Non-pigmented ciliary epithelial cell (primary cell): ENCODE data around the gene ZNF511.

Experiments
- DNase-seq: peaks from one replicate; pipeline ENCODE4 v3.0.0-alpha.2; 2010; ENCODE audit warnings: low read depth

The ZNF511 gene

DNA sequence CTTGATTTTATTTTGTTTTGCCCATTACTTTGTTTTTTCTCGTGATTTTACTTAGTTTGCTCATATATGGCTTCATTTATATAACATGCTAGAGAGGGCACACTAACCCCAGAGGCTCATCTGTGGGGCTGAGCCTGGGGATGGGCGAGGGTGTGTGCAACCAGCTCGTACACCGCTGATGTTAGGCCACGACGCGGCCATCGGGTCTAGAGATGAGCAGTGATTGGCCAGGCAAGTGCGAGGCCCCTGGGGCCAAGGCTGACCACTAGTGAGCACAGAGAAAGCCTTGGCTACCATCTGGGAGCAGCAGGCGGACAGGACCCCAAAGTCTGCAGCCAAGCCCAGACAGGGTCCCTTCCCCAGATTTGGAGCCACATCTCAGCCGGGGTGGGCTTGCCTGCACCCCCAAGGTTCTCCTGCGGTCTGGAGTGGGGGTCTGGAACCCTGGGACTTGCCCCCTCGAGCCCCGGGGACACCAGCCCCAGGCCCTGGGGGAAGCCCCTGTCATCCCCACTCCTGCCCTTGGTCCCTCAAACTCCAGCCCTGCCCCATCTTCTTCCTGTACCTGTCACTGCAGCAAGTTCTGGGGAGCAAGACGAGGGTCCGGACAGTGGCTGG is 45.4 kb downstream of the ZNF511 start:
- no peak for DNase-seq

DNA sequence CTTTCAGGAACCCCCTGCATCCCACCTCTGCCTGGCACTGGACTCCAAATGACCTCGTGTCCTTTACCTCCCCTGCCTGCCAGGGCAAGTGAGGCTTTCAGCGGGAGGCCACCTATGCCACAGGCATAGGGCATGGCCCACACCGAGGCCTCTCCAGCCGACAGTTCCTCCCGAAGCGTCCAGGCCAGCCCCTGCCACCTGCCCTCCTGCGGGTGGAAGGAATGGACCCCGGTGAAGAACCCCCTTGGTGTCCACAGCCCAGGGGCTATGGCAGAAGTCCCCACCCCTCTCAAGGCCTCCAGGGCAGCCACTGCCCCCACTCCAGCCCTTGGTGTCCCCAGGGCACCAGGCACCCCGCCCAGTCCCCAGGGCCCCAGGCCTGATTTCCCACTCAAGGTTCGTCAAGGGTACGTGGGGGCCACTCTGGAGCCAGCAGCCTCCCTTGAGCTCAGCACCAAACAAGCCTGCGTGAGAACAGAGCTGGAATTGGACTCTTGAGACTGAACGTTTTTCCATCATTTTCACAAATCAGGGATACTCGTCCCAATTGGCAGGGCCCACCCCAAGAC is 46.0 kb downstream of the ZNF511 start:
- DNase-seq: no peak

DNA sequence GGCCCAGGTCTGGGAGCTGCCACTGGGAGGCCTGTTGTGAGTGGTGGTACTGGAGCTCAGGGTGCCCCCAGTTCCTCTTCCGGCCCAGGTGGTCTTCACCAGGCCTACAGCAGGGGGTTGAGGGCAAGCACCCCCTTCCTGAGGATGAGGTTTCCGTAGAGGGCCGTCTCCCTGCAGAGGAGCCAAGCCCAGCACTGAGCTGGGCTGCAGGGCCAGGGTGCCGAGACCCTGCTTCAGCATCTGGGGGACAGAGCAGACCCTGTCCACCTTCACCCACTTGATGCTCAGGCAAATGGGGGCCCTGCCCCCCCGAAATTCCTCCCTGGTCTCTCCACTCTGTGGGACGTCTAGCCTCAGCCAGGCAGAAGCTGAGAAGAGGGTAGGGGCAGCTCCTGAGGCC is 46.6 kb downstream of the ZNF511 start:
- DNase-seq: no peak

DNA sequence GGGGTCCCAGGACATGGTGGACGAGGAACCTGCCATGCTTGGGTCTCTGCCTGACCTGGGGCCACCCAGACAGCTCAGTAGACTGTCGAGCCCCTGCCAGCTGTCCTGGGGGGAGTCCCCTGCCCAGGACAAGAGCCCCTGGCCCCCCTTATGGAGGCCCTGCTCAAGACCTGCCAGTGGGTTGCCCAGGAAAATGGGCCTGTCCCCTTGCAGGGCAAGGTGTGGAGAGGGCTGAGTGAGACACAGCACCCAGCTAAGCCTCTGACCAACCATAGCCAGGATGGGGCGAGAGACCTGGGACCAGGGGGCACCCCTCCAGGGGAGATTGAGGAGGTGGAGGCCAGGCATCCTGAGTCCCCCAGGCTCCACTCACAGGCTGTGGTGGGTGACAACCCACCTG is 47.3 kb downstream of the ZNF511 start:
- no peak for DNase-seq

DNA sequence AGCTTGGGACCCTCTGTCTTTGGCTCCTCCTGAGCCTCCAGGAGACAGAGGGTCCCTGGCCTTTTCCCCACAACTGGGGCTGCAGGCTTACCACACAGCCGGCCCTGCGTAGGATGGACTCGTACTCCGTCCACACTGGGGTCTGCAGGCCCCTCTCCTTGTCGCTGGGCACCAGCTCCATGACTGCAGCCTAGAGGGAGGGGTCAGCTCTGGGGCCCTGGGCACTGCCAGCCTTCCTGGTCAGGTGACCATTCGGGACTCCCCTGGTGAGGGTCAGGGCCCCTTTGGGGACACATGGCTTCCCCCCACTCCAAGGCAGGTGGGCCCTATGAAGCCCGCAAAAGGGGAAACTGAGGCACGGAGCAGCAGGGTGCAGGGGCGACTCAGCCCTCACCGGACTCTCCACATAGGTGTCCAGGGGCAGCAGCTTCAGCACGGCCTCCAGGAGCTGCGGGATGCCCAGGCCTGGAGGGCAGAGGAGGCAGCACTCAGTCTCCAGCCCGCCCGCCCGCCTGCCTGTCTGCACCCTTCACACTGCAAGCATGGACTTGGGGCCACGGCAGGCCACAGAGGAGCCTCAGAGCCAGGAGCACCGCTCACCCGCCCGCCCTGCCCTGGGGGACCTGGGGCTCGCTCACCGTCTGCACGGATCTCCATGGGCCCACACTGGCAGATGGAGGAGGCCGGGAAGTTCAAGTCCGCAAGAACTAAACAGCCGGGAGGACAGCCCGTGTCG is 48.0 kb downstream of the ZNF511 start:
- no peak for DNase-seq

DNA sequence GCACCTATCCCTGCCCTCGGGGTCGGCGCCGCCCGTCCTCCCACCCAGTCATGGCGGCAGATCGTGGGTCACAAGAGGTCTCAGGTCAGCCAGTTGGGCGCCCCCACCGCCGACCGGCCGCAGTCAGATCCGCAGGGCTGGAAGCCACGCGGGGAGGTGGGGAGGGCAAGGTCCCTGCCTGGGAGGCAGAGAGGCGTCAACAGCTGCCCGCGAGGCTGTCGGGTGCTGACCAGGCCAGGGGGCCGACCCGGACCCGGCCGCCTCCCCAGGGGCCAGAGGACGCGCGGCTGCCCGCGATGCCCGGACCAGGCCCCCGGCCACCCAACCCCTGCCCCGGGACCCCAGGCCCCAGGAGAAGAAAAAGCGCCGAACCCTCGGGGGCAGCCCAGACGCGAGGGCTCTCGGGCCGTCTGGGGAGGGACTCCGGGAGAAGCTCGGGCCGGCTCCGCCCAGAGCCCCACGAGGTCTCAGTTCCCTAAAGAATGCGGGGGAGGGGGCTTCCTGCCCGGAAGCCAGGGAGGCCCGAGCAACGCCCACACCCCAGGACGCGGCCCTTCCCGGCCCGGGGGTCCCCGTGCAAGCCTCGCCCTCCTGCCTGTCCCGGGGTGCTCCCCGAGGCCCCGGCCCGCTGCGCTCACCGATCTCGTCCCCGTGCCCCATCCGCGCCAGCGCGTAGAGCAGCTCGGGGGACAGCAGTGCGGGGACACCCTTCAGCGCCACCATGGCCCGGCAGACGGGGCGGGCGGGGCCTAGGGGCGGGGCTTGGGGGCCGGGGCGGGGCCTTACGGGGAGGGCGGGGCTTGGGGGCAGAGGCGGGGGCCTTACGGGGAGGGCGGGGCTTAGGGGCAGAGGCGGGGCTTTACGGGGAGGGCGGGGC is 48.8 kb downstream of the ZNF511 start, which contains the start of gene FUOM:
TSS of gene FUOM (minus strand) at position 735 of the 877 bp plus-strand sequence. CDS start at position 723, 12 bp downstream.
- DNase-seq: no peak

DNA sequence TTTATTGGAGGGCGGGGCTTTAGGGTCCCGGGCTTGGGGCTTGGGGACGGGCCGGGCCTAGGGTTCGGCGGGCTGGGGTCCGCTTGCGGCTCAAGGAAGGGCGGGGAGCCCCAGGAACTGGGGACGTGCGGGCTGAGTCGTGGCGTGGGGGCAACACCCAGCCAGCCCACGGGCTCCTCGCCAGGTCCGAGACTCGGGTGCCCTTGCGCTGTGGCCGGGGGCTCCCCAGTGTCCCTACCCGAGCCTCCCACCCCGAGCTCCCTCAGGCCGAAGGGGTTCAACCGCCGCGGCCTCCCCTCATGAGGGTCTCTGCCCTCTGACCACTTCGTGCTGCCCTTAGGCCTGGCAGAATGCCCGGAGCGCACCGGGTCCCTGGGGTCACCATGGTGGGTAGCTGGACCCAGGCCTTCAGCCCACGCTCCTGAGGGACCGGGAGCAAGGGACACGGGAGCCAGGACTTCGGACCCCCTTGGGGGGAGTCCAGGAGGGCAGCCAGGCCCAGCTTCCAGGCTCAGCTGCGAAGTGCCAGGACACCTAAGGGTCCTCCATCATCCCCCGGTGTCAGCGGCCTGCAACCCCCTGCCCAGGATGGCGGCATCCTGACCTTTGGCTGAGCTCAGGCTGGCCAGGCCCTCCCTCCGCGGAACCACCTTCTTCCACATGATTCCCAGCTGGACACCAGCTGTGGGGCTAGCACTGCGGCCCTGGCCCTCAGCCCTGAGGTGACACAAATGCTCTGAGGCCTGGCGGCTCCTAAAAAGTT is 49.6 kb downstream of the ZNF511 start:
- no peak for DNase-seq

DNA sequence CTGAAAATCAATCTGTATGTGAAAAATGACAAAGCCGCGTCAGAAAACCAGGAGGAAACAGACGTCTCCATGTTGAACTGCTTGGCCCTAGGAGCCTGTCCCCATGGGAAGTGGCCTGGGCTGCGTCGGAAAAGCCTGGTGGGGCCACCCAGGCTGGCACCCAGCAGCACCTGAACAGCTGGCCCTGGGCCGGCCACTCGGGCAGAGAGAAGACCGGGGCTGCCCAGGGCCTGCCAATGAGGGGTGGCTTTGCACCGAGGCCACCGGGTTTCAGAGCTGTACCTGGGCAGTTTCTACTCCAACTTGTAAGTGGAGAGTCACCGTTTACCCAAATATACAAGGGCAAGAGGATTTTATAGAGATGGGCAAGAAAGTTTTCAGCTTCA is 50.2 kb downstream of the ZNF511 start:
- no peak for DNase-seq

DNA sequence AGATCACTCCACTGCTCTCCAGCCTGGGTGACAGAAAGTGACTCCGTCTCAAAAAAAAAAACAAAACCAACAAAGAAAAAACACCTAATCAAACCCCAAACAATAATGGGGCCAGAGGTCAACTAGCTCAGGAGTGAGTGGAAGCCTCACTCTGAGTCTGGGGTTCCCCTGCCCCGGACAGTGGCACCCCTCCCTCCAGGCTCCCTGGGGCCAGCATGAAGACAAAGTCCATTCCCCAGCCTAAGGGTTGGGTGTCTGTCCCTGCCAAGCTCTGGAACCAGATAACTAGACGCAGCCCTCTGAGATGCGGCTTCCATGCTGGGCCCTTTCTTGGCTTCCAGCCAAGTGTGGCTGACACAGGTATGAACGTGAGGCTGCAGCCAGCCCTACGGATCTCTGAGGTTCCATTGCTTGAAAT is 50.8 kb downstream of the ZNF511 start:
- DNase-seq: no peak

DNA sequence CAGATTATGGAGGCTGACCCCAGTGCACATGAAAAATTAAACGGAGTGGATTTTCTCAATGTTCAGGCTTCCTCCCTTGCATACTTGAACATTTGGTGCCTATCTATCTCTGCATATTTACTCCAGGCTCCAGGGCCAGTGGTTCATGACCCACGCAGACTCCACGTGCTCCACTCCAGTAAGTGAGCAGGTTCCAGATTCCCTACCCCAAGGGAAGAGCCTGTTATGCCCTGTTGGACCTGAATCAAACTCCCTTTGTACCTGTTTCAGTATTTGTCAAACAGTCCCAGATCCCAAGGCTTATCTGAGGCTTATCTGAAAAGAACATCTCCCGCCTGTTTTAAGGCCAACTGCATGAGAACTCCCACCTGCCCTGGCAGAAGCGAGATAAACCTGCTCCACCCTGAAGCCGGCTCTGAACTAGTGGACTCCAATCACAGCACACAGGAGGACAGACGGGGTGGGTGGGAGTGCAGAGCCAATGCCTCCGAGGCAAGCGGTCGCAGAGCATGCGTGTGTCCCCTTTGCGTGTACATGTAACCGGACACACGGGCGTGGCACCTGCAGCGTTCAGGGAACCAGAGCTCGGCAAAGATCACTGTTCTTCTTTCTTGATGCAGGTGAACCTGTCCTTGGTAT is 51.4 kb downstream of the ZNF511 start:
- DNase-seq: no peak

DNA sequence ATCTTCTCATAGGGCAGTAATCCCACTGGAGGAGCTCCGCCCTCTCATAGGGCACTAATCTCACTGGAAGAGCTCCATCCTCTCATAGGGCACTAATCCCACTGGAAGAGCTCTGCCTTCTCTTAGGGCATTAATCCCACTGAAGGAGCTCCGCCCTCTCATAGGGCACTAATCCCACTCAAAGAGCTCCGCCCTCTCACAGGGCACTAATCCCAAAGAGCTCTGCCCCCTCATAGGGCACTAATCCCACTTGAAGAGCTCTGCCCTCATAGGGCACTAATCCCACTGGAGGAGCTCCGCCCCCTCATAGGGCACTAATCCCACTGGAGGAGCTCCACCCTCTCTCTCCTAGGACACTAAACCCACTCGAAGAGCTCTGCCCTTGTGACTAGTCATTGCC is 52.5 kb downstream of the ZNF511 start:
- no peak for DNase-seq

DNA sequence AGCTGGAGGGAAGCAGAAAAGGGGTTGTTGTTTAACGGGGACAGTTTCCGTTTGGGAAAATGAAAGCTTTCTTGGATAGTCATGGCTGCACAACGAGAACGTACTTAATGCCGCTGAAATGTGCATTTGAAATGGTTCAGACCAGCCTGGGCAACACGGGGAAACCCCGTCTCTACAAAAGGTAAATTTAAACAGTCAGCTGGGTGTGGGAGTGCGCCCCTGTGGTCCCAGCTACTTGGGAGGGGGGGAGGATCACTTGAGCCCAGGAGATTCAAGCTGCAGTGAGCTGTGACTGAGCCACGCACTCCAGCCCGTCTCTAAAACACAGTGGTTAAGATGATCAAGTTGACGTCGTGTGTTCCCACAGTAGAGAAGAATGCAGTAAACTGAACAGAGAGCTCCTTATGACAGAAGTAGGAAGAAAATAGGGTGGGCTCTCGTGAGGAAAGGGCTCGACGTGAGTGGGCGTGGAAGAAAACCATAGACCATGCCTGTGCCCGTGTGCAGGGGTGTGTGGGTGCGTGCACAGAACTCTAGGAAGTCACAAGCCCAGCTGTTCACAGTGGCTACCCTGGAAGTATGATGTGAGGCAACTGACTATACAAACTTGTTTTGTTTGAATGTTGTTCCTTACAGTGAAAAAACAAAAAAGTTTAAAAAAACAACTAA is 53.2 kb downstream of the ZNF511 start:
- DNase-seq: no peak
